HCEC 1CT (cell line): ENCODE data around the gene TIMM29.
A peak's percentile ranks its signal among the peaks of the same experiment; 100 is the strongest.

ENCODE experiments used
- DNase-seq: peaks from one replicate; pipeline ENCODE4 v3.0.0-alpha.2; 2017

Gene TIMM29

GRCh38 chr19:10928563-10929401 lies at the start of gene TIMM29, which contains the start of gene YIPF2:
TIMM29 (plus strand) TSS chr19:10928811; CDS start chr19:10928823, 12 bp downstream.
YIPF2 (minus strand) TSS chr19:10928639; CDS start chr19:10928410, 229 bp downstream.
- peak; percentile 97 for DNase-seq

GRCh38 chr19:10881403-10882107 lies 47.1 kb upstream of the TIMM29 start:
- DNase-seq = no peak

DNA sequence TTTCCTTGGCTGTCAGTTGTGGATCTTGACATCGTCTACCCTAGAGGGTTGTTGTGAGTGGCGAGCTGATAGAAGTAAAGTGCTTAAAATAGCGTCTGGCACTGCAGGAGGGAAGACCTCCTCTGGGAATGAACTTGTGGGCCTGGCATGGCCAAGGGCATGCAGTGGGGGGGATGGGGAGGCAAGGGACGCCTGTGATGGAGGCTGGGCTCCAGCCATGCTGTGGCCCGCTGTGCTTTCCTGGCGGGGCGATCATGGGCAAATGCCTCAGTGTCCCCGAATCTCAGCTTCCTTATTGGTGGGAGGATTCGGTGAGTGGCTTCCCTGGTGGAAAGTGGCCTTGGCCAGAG lies 46.5 kb upstream of the TIMM29 start:
- no peak for DNase-seq

GRCh38 chr19:10884274-10884673 lies 44.3 kb upstream of the TIMM29 start:
- peak; percentile 85 for DNase-seq

GRCh38 chr19:10885201-10886169 lies 43.1 kb upstream of the TIMM29 start:
- DNase-seq = no peak

DNA sequence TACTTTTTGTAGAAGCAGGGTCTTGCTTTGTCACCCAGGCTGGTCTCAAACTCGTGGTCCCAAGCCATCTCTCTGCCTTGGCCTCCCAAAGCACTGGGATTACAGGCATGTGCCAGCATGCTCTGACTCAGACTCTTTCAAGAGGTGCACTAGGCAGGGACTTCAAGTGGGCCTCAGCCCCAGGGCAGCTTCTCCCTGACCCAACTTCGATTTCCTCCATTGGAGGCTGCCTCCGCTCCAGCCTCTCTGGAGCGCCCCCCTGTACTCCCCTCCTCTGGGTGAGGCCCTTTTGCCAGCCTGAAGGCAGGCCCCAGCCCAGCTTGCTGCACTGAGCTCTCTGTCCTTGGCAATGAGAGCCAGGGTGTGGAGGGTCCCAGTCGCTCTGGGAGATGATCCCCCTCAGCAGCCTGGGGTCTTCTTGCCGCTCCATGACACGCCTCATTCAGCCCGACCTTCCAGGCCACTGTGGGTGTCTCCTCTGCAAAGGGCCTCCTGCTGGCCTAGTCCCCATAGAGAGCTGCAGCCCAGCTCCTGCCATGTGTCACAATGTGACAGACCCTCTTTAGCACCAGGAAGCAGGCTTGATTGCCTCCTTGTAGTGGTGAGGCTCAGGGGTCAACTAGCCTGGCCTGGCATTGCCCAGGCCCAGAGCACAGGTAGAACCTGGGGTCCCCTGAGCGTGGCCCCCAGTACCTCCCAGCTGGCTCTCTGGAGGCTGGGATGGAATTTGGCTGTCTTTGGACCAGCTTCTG lies 40.8 kb upstream of the TIMM29 start:
- no peak for DNase-seq

- DNase-seq = no peak
Observed at GRCh38 chr19:10888421-10888866, 40.2 kb upstream of the TIMM29 start.

DNA sequence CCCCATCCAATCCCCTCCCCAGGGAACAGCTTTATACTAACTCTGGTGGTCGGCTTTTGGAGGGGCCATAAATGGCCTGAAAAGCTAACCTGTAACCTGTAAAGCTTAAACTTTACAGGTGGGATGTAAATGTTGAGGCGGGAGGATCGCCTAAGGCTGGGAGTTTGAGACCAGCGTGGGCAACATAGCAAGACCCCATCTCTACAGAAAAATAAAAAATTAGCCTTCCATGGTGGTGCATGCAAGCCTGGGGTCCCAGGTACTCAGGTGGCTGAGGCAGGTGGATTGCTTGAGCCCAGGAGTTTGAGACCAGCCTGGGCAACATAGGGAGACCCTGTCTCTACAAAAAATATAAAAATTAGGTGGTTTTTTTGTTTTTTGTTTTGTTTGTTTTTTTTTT lies 38.7 kb upstream of the TIMM29 start:
- DNase-seq = no peak

GRCh38 chr19:10891405-10892086 lies 37.1 kb upstream of the TIMM29 start:
- no peak for DNase-seq

GRCh38 chr19:10892256-10892655 lies 36.4 kb upstream of the TIMM29 start:
- DNase-seq = no peak

- no peak for DNase-seq
Observed at GRCh38 chr19:10894911-10895213, 33.7 kb upstream of the TIMM29 start.

- no peak for DNase-seq
Observed at GRCh38 chr19:10895363-10895762, 33.2 kb upstream of the TIMM29 start.

DNA sequence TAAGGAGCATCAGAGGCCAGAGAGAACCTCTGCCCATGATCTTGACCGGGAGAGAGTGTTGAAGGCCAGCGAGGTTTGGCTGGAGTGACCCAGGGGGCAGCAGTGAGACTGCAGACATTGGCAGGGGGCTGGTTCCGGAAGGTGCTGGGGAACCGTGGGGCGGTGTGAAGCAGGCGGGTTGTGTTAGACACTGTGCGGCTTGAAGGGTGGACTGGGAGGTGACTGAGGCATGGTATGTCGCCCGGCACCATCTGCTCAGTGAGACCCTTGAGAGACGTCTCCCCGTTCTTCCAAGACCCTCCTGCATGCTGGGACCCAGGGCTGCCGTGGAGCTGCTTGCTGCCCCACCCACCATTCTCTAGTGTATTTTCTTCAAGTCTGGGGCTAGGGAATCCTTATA lies 32.7 kb upstream of the TIMM29 start:
- no peak for DNase-seq

GRCh38 chr19:10896851-10897526 lies 31.6 kb upstream of the TIMM29 start:
- DNase-seq = no peak

GRCh38 chr19:10898633-10899032 lies 30.0 kb upstream of the TIMM29 start:
- DNase-seq = no peak

DNA sequence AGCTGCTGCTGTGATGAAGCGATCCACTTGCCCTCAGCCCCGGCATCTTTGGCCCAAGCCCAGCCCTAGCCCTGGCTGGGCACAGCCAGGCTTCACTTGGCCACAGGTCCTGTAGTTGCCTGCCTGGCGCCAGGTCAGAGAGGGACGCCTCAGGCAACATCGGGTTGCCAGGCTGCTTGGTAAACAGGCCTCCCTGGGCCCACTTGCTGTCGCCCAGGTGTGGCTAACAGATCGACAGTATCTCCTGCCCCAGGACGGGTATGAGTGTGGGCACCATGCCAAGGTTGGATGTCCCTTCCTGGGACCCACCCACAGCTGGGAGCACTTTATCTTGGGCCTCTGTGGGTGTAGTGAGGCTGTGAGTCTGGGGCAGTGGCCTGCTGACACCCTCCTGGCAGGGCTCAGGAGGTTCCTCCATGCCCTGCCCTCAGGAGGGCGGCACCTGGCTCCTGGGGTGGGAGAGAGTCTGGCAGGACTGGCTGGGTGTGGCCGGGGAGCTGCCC lies 29.4 kb upstream of the TIMM29 start:
- DNase-seq = no peak

- no peak for DNase-seq
Observed at GRCh38 chr19:10907925-10908324, 20.7 kb upstream of the TIMM29 start.

GRCh38 chr19:10908380-10908960 lies 20.1 kb upstream of the TIMM29 start:
- no peak for DNase-seq

GRCh38 chr19:10911579-10912363 lies 16.8 kb upstream of the TIMM29 start:
- DNase-seq = no peak

GRCh38 chr19:10912619-10913018 lies 16.0 kb upstream of the TIMM29 start:
- no peak for DNase-seq
